Measurements from ENCODE around the gene WNK4. TPM values are rescaled to one million over a fixed set of nuclear protein-coding genes. Genes with fewer than 3 reads are reported as not detected.

Gene WNK4
- total and polyA plus RNA-seq, 10 of the 15 experiments (the other 5 are each of a cell fraction or from before 2014, with no cell fraction given): 0.06 to 0.29 (median 0.13) TPM; not detected in 5

GRCh38 chr17:42809250-42809649, 28.8 kb downstream of the WNK4 start:
- ChIA-PET CTCF (interaction anchor here (2.3 to 2.4 kb wide), 2 partner anchors 11 to 15 kb away, joined by 9 to 17 read pairs; partner anchors contain the start of gene BECN1), POLR2A (no interaction called here), SMC1A (ENCODE audit: uncharacterized antibody, unreplicated experiment) (no interaction called here), RAD21 (ENCODE audit: unreplicated experiment) (no interaction called here)
- FAIRE-seq: no peak
- Histone ChIP-seq H3K27ac (ENCODE audit: control insufficient read depth, insufficient read depth) (no peak overlapping the region), H4K20me1 (ENCODE audit: control insufficient read depth, insufficient read depth) (no peaks in the 10 kb centered on the region), H3K4me3 (no peak overlapping the region), H3K36me3 (ENCODE audit: control insufficient read depth in 2 of 2, insufficient read depth in 2 of 2, low read length in 1 of 2) (peaks cover 0 to 16% of the 10 kb centered on the region in 2 experiments; a peak in 3 of 4 replicates), H3K9me3 (replicated peaks; ENCODE audit: control insufficient read depth, insufficient read depth, low read length) (no peaks in the 10 kb centered on the region), H3K4me1 (ENCODE audit: control insufficient read depth, insufficient read depth, low read length) (no peaks in the 10 kb centered on the region), H3K9ac (ENCODE audit: control insufficient read depth, insufficient read depth, low read length) (no peak overlapping the region), H3K27me3 (replicated peaks in 1 of 2; ENCODE audit: control insufficient read depth in 2 of 2, insufficient read depth in 2 of 2, low read length in 1 of 2) (no peaks in the 10 kb centered on the region), H3K4me2 (ENCODE audit: control insufficient read depth, insufficient read depth) (no peak overlapping the region), H3K79me2 (ENCODE audit: control insufficient read depth, insufficient read depth, low read length) (no peaks in the 10 kb centered on the region), H2AFZ (ENCODE audit: control insufficient read depth, low read depth, low read length) (no peak overlapping the region)
- in situ Hi-C loops (cut with MboI): no loop called here
- WGBS (ENCODE audit: insufficient coverage, insufficient replicate concordance, low lambda C conversion rate, missing lambda C conversion rate): 97% methylated on average over 3 of the region's 3 CpGs
- intact Hi-C loops (cut with micrococcal nuclease; ENCODE audit: unreplicated experiment): no loop called here
- no TSS peak for BruUV-seq (replicated peaks)
- DNase-seq (ENCODE audit: low read depth, low spot score): no peak
- no peak for ATAC-seq
- no peak for TF ChIP-seq SMAD1 (IDR thresholded peaks at IDR 0.05; ENCODE audit: low read depth, partially characterized antibody)
- no peak for TF ChIP-seq GATAD2B (conservative IDR thresholded peaks at IDR 0.05; ENCODE audit: low read depth)
- no peak for TF ChIP-seq ATF7 (IDR thresholded peaks at IDR 0.05; ENCODE audit: low read depth)
- TF ChIP-seq ZNF592 (IDR thresholded peaks at IDR 0.05): no peak
- no peak for TF ChIP-seq STAT1 (conservative IDR thresholded peaks at IDR 0.05)
- TF ChIP-seq HDAC2 (IDR thresholded peaks at IDR 0.05): no peak
- TF ChIP-seq HCFC1 (IDR thresholded peaks at IDR 0.05; ENCODE audit: low read length): no peak

Measured in GM12878 (cell line).